ENCODE measurements around the gene KRT73. TPM values are rescaled to one million over a fixed set of nuclear protein-coding genes. Genes with fewer than 3 reads are reported as not detected.

KRT73 gene
- total RNA-seq, 1 experiment from 2014 or later, result not detected

- Histone ChIP-seq H3T11ph (ENCODE audit: low read length) (no peak overlapping the region), H3K4me1 (ENCODE audit: insufficient read depth, low read length) (no peaks in the 10 kb centered on the region), H4K8ac (replicated peaks; ENCODE audit: insufficient read length, low read depth, low read length) (no peak overlapping the region), H3K23ac (ENCODE audit: insufficient read length, low read depth, low read length) (no peak overlapping the region), H3K27ac (ENCODE audit: insufficient read length, low read depth, low read length) (no peak overlapping the region), H3K4me2 (ENCODE audit: insufficient read depth, insufficient read length, low read length) (no peak overlapping the region), H2BK120ac (ENCODE audit: low read depth, low read length, poor library complexity, severe bottlenecking) (no peak overlapping the region), H4K20me1 (ENCODE audit: control insufficient read depth, insufficient read depth, insufficient read length) (peaks cover 2% of the 10 kb centered on the region), H2BK15ac (ENCODE audit: low read depth, low read length) (no peak overlapping the region), H3K9ac (ENCODE audit: extremely low read depth, insufficient read length, low read length) (no peak overlapping the region), H2BK5ac (ENCODE audit: insufficient read length, low read length) (no peak overlapping the region), H4K5ac (ENCODE audit: insufficient read length, low read depth, low read length) (no peak overlapping the region), H3K23me2 (ENCODE audit: insufficient read length, low read depth, low read length, poor library complexity, severe bottlenecking) (no peaks in the 10 kb centered on the region), H2AFZ (ENCODE audit: low read length) (no peak overlapping the region), H3K9me3 (ENCODE audit: control insufficient read depth, low read depth, low read length) (no peaks in the 10 kb centered on the region), H3K56ac (ENCODE audit: insufficient read length, low read depth, low read length) (no peak overlapping the region), H3K79me1 (ENCODE audit: insufficient read depth, low read depth, low read length, poor library complexity, severe bottlenecking) (no peaks in the 10 kb centered on the region), H3K18ac (ENCODE audit: insufficient read length, low read depth, low read length) (no peak overlapping the region), H2BK20ac (ENCODE audit: low read depth, low read length, poor library complexity, severe bottlenecking) (no peak overlapping the region), H3K27me3 (ENCODE audit: insufficient read depth, low read length) (no peaks in the 10 kb centered on the region), H2BK12ac (ENCODE audit: insufficient read length, low read depth, low read length) (no peak overlapping the region), H3K4ac (ENCODE audit: low read depth, low read length) (no peak overlapping the region), H3K14ac (ENCODE audit: insufficient read depth, low read length) (no peak overlapping the region; the same call in 1 of the 2 replicates), H4K91ac (ENCODE audit: insufficient read length, low read depth, low read length) (no peak overlapping the region), H2AK5ac (ENCODE audit: insufficient read length, low read length) (no peak overlapping the region), H3K79me2 (ENCODE audit: insufficient read depth, low read length) (no peaks in the 10 kb centered on the region)
- Mint-ChIP-seq H3K4me3 (no peak overlapping the region), H3K4me1 (peaks cover 0 to 4% of the 10 kb centered on the region in 2 experiments; a peak in 2 of 4 replicates), H3K27me3 (ENCODE audit: low read depth) (peaks cover 23% of the 10 kb centered on the region), H3K36me3 (ENCODE audit: insufficient read depth in 1 of 3, low read depth in 3 of 3) (no peaks in the 10 kb centered on the region), H3K9me3 (no peaks in the 10 kb centered on the region), H3K27ac (no peak overlapping the region)
- DNase-seq, result peak; percentile 14
- no peak for TF ChIP-seq CTCF (conservative IDR thresholded peaks at IDR 0.05)
- no CpG with 5 or more reads among the region's 4 CpGs for WGBS (ENCODE audit: extremely low coverage, insufficient read length, low lambda C conversion rate)
Measured at GRCh38 chr12:52658196-52658595, 39.8 kb upstream of the KRT73 start.
